ENCODE data around the gene PELI3. TPM values are rescaled to one million over a fixed set of nuclear protein-coding genes. Genes with fewer than 3 reads are reported as not detected.

Gene PELI3
- total RNA-seq, 1 experiment from 2014 or later, result 7.2 TPM

DNA sequence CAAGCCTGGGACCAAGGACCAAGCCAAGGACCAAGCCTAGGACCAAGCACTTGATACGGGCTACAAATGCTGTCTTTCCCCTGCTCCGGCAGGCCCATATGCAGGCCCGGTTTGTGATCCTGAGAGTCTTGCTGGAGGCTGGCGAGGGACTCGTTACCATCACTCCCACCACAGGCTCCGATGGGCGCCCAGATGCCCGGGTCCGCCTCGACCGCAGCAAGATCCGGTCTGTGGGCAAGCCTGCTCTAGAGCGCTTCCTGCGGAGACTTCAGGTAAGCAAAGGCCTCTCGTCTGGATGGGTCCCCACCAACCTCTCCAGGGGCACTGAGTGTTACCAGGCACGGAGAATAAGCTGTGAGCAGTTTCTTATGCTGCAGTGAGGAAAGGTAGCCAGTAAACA, 30.5 kb downstream of the PELI3 start:
- no peak for DNase-seq (ENCODE audit: low read depth)

- DNase-seq (ENCODE audit: low read depth), result no peak
These were observed 31.8 kb downstream of the PELI3 start for GRCh38 chr11:66498506-66498905.

DNA sequence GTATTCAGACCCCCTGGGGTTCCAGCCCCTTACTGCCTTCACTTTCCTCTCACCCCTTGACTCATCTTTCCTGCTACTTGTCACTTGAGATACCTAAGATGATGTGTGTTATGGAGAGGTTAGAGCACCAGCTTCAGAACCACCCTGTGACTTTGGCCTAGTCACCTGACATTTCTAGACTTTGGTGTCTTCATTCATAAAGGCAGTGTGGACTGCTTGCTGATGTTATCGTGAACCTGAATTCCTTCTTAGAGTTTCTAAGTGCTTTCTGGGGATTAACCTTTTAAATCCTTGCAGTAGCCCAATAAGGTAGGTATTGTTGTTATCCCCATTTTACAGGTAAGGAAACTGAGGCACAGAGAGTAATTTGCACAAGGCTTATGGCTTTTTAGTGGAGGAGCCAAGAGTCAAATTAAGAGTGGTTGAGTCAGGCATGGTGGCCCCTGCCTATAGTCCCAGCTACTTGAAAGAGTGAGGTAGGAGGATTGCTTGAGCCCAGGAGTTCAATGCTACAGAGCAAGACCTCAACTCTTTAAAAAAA, 38.6 kb downstream of the PELI3 start:
- DNase-seq (ENCODE audit: low read depth), result no peak

- DNase-seq (ENCODE audit: low read depth), result no peak
These were observed 42.4 kb downstream of the PELI3 start for GRCh38 chr11:66509131-66509561.

GRCh38 chr11:66510271-66510989, 43.7 kb downstream of the PELI3 start, which contains the start of gene BBS1:
TSS of gene BBS1 (plus strand) at chr11:66510635. CDS start at chr11:66510660, 25 bp downstream.
- peak; percentile 63 for DNase-seq (ENCODE audit: low read depth)

GRCh38 chr11:66510990-66511339, 44.3 kb downstream of the PELI3 start:
- no peak for DNase-seq (ENCODE audit: low read depth)

- no peak for DNase-seq (ENCODE audit: low read depth)
These were observed 56.9 kb downstream of the PELI3 start for GRCh38 chr11:66523611-66524010.

DNA sequence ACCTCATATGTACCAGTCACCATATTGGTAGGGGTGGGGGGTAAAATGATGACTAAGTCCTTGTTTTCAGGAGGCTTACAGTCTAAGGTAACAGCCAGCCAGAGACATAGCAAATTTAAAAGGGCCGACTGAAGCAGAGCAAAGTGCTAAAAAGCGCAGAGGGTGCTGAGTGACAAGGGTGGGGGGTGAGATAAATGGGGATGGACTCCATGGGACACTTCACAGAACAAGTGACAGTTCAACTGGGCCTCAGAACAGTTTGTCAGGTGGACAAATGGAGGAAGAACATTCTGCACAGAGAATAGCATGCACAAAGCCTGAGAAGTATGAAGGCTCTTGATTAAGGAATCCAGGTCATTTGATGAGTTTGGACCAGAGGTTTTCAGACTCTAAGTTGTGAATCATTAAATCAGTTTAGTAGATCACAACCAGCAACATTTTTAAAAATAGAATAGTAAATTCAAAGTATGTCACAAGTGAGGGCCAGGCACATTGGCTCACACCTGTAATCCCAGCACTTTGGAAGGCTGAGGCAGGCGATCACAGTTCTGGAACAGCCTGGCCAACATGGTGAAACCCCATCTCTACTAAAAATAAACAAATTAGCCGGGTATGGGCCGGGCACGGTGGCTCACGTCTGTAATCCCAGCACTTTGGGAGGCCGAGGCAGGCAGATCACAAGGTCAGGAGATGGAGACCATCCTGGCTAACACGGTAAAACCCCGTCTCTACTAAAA, 57.8 kb downstream of the PELI3 start:
- DNase-seq (ENCODE audit: low read depth), result no peak

Other genes with a start within 250 kb of the PELI3 start
- 22.9 and 27.8 TPM in 2 replicates for gene KLC2, start 209.2 kb upstream of the PELI3 start, total RNA-seq (2014; rRNA removed)
- gene RAB1B, start 198.3 kb upstream of the PELI3 start, total RNA-seq (2014; rRNA removed), result 184 and 193 TPM in 2 replicates
- 0.86 and 1.9 TPM in 2 replicates for gene CNIH2, start 188.7 kb upstream of the PELI3 start, total RNA-seq (2014; rRNA removed)
- 120 and 127 TPM in 2 replicates for gene YIF1A, start 177.8 kb upstream of the PELI3 start, total RNA-seq (2014; rRNA removed)
- gene TMEM151A, start 175.0 kb upstream of the PELI3 start, total RNA-seq (2014; rRNA removed), result 0.23 and 0.32 TPM in 2 replicates
- gene CD248, start 149.9 kb upstream of the PELI3 start, total RNA-seq (2014; rRNA removed), result 0.06 TPM in 1 of 2 replicates, not detected in the other
- 82.1 and 97.9 TPM in 2 replicates for gene RIN1, start 130.5 kb upstream of the PELI3 start, total RNA-seq (2014; rRNA removed)
- gene BRMS1, start 121.8 kb upstream of the PELI3 start, total RNA-seq (2014; rRNA removed), result 102 and 107 TPM in 2 replicates
- 50.9 and 51.0 TPM in 2 replicates for gene B4GAT1, start 119.3 kb upstream of the PELI3 start, total RNA-seq (2014; rRNA removed)
- not detected in 2 replicates for gene SLC29A2, start 95.1 kb upstream of the PELI3 start, total RNA-seq (2014; rRNA removed)
- 0.13 TPM in 1 of 2 replicates, not detected in the other for gene NPAS4, start 45.9 kb upstream of the PELI3 start, total RNA-seq (2014; rRNA removed)
- gene MRPL11, start 28.1 kb upstream of the PELI3 start, total RNA-seq (2014; rRNA removed), result 49.9 and 57.8 TPM in 2 replicates
- gene DPP3, start 13.5 kb downstream of the PELI3 start, total RNA-seq (2014; rRNA removed), result 66.8 and 71.2 TPM in 2 replicates
- 19.0 and 26.2 TPM in 2 replicates for gene BBS1, start 43.7 kb downstream of the PELI3 start, total RNA-seq (2014; rRNA removed)
- 20.1 and 24.8 TPM in 2 replicates for gene ZDHHC24, start 79.1 kb downstream of the PELI3 start, total RNA-seq (2014; rRNA removed)
- not detected in 2 replicates for gene ACTN3, start 80.0 kb downstream of the PELI3 start, total RNA-seq (2014; rRNA removed)
- 25.1 and 28.9 TPM in 2 replicates for gene CTSF, start 101.7 kb downstream of the PELI3 start, total RNA-seq (2014; rRNA removed)
- 0.34 and 0.51 TPM in 2 replicates for gene CCDC87, start 126.2 kb downstream of the PELI3 start, total RNA-seq (2014; rRNA removed)
- 20.3 and 22.5 TPM in 2 replicates for gene CCS, start 126.3 kb downstream of the PELI3 start, total RNA-seq (2014; rRNA removed)
- gene RBM14, start 149.7 kb downstream of the PELI3 start, total RNA-seq (2014; rRNA removed), result 50.0 and 58.7 TPM in 2 replicates
- gene RBM4, start 171.8 kb downstream of the PELI3 start, total RNA-seq (2014; rRNA removed), result 86.4 and 87.6 TPM in 2 replicates
- gene RBM4B, start 211.0 kb downstream of the PELI3 start, total RNA-seq (2014; rRNA removed), result 23.5 and 33.2 TPM in 2 replicates

Data from LHCN-M2 (cell line).